SIG-M5 (cell line): ENCODE data around the gene KDM3B.
"Not testable (repeated sequence)": the region's sequence is repeated elsewhere in the genome, so short reads cannot be mapped to it uniquely, and the experiment has no call there.

Source experiments
- DNase-seq: peaks from one replicate; lab custom pipeline; 2025; lab: John Stamatoyannopoulos, UW

KDM3B gene

GRCh38 chr5:138402640-138403039, 50.2 kb downstream of the KDM3B start:
- DNase-seq, result no peak

GRCh38 chr5:138408023-138408422, 55.5 kb downstream of the KDM3B start:
- no peak for DNase-seq

- not testable (repeated sequence) for DNase-seq
These were observed 58.6 kb downstream of the KDM3B start for GRCh38 chr5:138410996-138411640.

GRCh38 chr5:138418444-138418843, 66.0 kb downstream of the KDM3B start:
- DNase-seq, result no peak

GRCh38 chr5:138425079-138425478, 72.6 kb downstream of the KDM3B start:
- no peak for DNase-seq

- DNase-seq, result no peak
These were observed 83.5 kb downstream of the KDM3B start for GRCh38 chr5:138435943-138436342.

- DNase-seq, result no peak
These were observed 85.7 kb downstream of the KDM3B start for GRCh38 chr5:138438003-138438723.

GRCh38 chr5:138438724-138439476, 86.4 kb downstream of the KDM3B start, which contains the start of gene REEP2:
REEP2 (plus strand) TSS chr5:138439057; CDS start chr5:138439209, 152 bp downstream.
- no peak for DNase-seq

GRCh38 chr5:138439477-138440158, 87.1 kb downstream of the KDM3B start:
- DNase-seq, result no peak

GRCh38 chr5:138440159-138441073, 87.9 kb downstream of the KDM3B start:
- no peak for DNase-seq

GRCh38 chr5:138441221-138441620, 88.7 kb downstream of the KDM3B start:
- DNase-seq, result no peak

- DNase-seq, result no peak
These were observed 91.7 kb downstream of the KDM3B start for GRCh38 chr5:138444078-138444773.

- DNase-seq, result no peak
These were observed 92.5 kb downstream of the KDM3B start for GRCh38 chr5:138444774-138445546.

GRCh38 chr5:138445547-138446271, 93.2 kb downstream of the KDM3B start:
- no peak for DNase-seq

- no peak for DNase-seq
These were observed 95.6 kb downstream of the KDM3B start for GRCh38 chr5:138448070-138448469.

GRCh38 chr5:138448481-138449398, 96.3 kb downstream of the KDM3B start:
- DNase-seq, result no peak

- no peak for DNase-seq
These were observed 97.2 kb downstream of the KDM3B start for GRCh38 chr5:138449501-138450239.
